ENCODE data around the gene SEPTIN2. TPM values are rescaled to one million over a fixed set of nuclear protein-coding genes. Genes with fewer than 3 reads are reported as not detected.
"Not testable (repeated sequence)": the region's sequence is repeated elsewhere in the genome, so short reads cannot be mapped to it uniquely, and the experiment has no call there.

Gene SEPTIN2
- total RNA-seq, 4 donors from 2014 or later: 135 to 631 (median 268) TPM

DNA sequence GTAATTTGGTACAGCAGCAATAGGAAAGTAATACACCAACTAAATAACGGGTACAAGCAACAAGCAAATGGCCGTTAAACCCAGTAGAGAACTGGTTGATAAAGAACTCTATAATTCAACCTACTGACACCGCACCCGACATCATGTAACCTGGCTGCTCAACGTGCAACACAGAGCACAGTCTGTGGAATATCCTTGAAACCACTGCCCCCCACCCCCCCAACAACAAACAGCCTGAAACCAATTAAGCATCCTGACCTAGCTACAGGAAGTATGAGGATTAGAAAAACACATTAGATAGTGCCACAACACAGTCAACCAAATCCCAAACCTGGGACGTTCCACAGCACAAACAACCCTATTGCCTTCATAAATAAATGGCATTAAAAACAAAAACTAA, 23.7 kb upstream of the SEPTIN2 start:
- no peaks in the 10 kb centered on the region for H3K27me3 ChIP-seq
- no peaks in the 10 kb centered on the region for H3K9me3 ChIP-seq
- TF ChIP-seq, protein P1, sequence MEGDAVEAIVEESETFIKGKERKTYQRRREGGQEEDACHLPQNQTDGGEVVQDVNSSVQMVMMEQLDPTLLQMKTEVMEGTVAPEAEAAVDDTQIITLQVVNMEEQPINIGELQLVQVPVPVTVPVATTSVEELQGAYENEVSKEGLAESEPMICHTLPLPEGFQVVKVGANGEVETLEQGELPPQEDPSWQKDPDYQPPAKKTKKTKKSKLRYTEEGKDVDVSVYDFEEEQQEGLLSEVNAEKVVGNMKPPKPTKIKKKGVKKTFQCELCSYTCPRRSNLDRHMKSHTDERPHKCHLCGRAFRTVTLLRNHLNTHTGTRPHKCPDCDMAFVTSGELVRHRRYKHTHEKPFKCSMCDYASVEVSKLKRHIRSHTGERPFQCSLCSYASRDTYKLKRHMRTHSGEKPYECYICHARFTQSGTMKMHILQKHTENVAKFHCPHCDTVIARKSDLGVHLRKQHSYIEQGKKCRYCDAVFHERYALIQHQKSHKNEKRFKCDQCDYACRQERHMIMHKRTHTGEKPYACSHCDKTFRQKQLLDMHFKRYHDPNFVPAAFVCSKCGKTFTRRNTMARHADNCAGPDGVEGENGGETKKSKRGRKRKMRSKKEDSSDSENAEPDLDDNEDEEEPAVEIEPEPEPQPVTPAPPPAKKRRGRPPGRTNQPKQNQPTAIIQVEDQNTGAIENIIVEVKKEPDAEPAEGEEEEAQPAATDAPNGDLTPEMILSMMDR (IDR thresholded peaks at IDR 0.05): no peak
- TF ChIP-seq POLR2A (IDR thresholded peaks at IDR 0.05): no peak
- no peak for DNase-seq
- no peaks in the 10 kb centered on the region for H3K36me3 ChIP-seq
- no peaks in the 10 kb centered on the region for H3K4me1 ChIP-seq
- H3K27ac ChIP-seq: no peak overlapping the region
- intact Hi-C loops (cut with DNase I; ENCODE audit: low total_unique reads): no loop called here
- H3K4me3 ChIP-seq: no peak overlapping the region

DNA sequence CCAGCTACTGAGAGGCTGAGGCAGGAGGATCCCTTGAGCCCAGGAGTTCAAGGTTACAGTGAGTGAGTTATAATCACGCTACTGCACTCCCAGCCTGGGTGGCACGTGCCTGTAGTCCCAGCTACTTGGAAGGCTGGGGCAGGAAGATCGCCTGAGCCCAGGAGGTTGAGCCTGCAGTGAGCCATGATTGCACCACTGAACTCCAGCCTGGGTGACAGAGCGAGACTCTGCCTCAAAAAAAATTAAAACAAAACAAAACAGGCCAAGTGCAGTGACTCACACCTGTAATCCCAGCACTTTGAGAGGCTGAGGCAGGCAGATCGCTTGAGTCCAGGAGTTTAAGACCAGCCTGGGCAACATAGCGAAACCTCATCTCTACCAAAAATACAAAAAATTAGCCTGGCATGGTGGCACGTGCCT, 22.3 kb upstream of the SEPTIN2 start:
- H3K27ac ChIP-seq; DNase-seq; H3K4me1 ChIP-seq; H3K27me3 ChIP-seq; H3K36me3 ChIP-seq; intact Hi-C loops (cut with DNase I; ENCODE audit: low total_unique reads); H3K4me3 ChIP-seq; H3K9me3 ChIP-seq: not testable (repeated sequence)

DNA sequence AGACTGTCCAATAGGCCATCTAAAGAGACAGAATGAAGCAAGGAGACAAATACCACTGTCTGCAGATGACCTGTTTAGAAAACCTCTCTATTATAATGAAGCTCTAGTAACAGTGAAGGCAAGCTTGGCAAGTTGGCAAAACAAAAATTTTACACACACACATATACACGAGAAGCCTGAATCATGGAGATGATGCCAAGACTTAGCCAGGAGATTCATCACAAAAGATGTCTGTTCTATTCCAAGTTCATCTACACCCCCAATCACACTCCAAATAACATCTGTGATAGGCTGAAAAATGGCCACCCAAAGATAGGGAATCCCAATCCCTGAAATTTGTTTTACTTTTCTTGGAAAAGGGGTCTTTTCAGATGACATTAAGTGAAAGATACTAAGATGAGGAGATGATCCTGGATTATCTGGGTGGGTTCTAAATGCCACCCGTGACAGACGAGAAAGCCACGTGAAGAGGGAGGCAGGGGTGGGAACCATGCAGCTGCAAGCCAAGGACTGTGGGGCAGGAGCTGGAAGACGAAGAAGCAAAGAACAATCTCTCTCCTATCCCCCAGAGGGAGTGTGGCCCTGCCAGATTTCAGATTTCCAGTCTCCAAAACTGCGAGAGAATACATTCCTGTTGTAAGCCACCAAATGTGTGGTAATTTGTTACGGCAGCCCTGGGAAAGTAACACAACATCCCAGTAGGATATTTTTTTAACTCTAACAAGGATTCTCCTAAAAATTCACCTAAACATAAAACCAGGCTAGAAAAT, 20.2 kb upstream of the SEPTIN2 start:
- Histone ChIP-seq H3K9me3 (no peaks in the 10 kb centered on the region), H3K27me3 (no peaks in the 10 kb centered on the region), H3K36me3 (no peaks in the 10 kb centered on the region), H3K4me3 (no peak overlapping the region), H3K27ac (no peak overlapping the region), H3K4me1 (no peaks in the 10 kb centered on the region)
- no peak for TF ChIP-seq POLR2A (IDR thresholded peaks at IDR 0.05)
- TF ChIP-seq, protein P1 (IDR thresholded peaks at IDR 0.05): no peak
- DNase-seq: no peak
- intact Hi-C loops (cut with DNase I; ENCODE audit: low total_unique reads): no loop called here

DNA sequence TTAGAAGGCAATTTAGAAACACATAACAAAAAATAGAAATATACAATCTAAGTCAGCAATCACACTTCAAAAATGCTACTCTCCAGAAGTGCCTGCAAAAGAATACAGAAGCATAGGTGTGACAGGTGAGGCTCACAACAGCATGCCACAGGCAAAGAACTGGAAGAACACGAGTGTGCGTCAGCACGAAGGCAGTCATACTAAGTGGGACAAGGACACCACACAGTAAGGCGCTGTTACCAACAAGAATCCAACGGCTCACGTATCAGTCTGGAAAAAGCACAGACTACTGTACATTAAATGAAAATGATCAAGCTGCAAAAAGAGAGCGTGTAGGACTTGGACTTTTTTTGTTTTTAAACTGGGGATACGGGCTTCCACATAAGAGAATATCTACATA, 19.0 kb upstream of the SEPTIN2 start:
- Histone ChIP-seq H3K4me1 (no peaks in the 10 kb centered on the region), H3K27me3 (no peaks in the 10 kb centered on the region), H3K4me3 (no peak overlapping the region), H3K9me3 (no peaks in the 10 kb centered on the region), H3K27ac (no peak overlapping the region), H3K36me3 (no peaks in the 10 kb centered on the region)
- intact Hi-C loops (cut with DNase I; ENCODE audit: low total_unique reads): no loop called here
- TF ChIP-seq, protein P1 (IDR thresholded peaks at IDR 0.05): no peak
- TF ChIP-seq POLR2A (IDR thresholded peaks at IDR 0.05): no peak
- DNase-seq: no peak

DNA sequence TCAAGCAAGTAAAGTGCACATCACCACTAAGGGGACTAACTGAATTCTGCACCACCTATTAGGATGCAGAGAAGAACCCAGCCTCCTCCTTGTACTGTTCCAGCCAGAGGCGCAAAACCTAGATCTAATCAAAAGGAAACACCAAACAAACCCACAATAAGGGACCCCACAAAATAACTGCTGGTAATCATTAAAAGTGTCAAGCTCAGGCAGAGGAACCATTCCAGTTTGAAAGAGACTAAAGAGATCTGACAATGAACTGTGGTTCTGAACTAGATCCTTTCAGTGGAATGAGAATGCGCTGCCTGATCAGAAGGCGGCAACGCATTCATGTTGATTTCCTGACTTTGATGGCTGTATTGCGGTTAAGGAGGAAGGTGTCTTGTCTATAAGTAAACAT, 17.1 kb upstream of the SEPTIN2 start:
- intact Hi-C loops (cut with DNase I; ENCODE audit: low total_unique reads): no loop called here
- no peaks in the 10 kb centered on the region for H3K9me3 ChIP-seq
- H3K4me1 ChIP-seq: peaks cover 0 to 10% of the 10 kb centered on the region in 2 donors
- H3K4me3 ChIP-seq: no peak overlapping the region
- H3K36me3 ChIP-seq: no peaks in the 10 kb centered on the region
- no peak for DNase-seq
- no peaks in the 10 kb centered on the region for H3K27me3 ChIP-seq
- no peak overlapping the region for H3K27ac ChIP-seq
- no peak for TF ChIP-seq POLR2A (IDR thresholded peaks at IDR 0.05)
- TF ChIP-seq, protein P1 (IDR thresholded peaks at IDR 0.05): no peak

All from uterus (tissue), 4 donors.